Kidney (tissue), 14 donors: ENCODE data around the gene EMX1. TPM values are rescaled to one million over a fixed set of nuclear protein-coding genes. Genes with fewer than 3 reads are reported as not detected.

Experiments used
- DNase-seq, 5 donors: peaks; one replicate each; pipeline ENCODE4 v3.0.0-alpha.2; 2013 to 2020
- FAIRE-seq: peaks from 2 replicates; lab custom pipeline; 2012; peaks lifted over from hg19 to GRCh38; lab: Jason Lieb, UNC
- H3K27ac ChIP-seq, 2 donors: one replicate each; pipeline ENCODE4 v1.7.0; 2013; ENCODE audit warnings: low read depth in 2 of 2, low read length in 2 of 2, inconsistent platforms in 1 of 2
- H3K27me3 ChIP-seq: one replicate; pipeline ENCODE4 v1.7.1; 2013; ENCODE audit warnings: low read length, inconsistent platforms; ENCODE audit not compliant: control insufficient read depth, insufficient read depth
- H3K36me3 ChIP-seq, 3 donors: one replicate each; pipeline versions ENCODE4 v1.7.0 to v1.7.1; 2013; ENCODE audit warnings: low read length in 3 of 3, control low read depth in 1 of 3, inconsistent platforms in 1 of 3; ENCODE audit not compliant: insufficient read depth in 3 of 3, control insufficient read depth in 2 of 3
- H3K4me1 ChIP-seq, 3 donors: one replicate each; pipeline versions ENCODE4 v1.7.0 to v1.7.1; 2013; ENCODE audit warnings: low read length in 3 of 3, inconsistent platforms in 1 of 3, low read depth in 1 of 3; ENCODE audit not compliant: control insufficient read depth in 2 of 3, insufficient read depth in 2 of 3
- H3K4me3 ChIP-seq, 3 donors: one replicate each; pipeline versions ENCODE4 v1.7.0 to v1.8.1; 2013; ENCODE audit warnings: low read length in 3 of 3, control low read depth in 1 of 3, inconsistent platforms in 1 of 3
- H3K9ac ChIP-seq, 3 donors: one replicate each; pipeline versions ENCODE4 v1.7.0 to v1.7.1; 2013; ENCODE audit warnings: low read length in 3 of 3, control low read depth in 1 of 3, inconsistent platforms in 1 of 3
- H3K9me3 ChIP-seq, 3 donors: one replicate each; pipeline versions ENCODE4 v1.7.0 to v1.7.1; 2013; ENCODE audit warnings: low read length in 3 of 3, control low read depth in 1 of 3, inconsistent platforms in 1 of 3; ENCODE audit not compliant: control insufficient read depth in 2 of 3, insufficient read depth in 1 of 3
- CTCF ChIP-seq: IDR thresholded peaks from 3 replicates; pipeline ENCODE4 v1.5.1; 2012; ENCODE audit warnings: mild to moderate bottlenecking, moderate library complexity, borderline replicate concordance; ENCODE audit not compliant: insufficient read depth; ENCODE audit errors: extremely low read depth
- intact Hi-C: fragments of 100-400 bp; cut with DNase I; formaldehyde crosslinking; loops from one replicate; pipeline ENCODE4 v1.11.1; 2022
- polyA plus RNA-seq: library from polyadenylated mRNA; stranded (reverse); fragments of 350-450 nt; fragmentation: Illumina TruSeq; extraction: RNeasy Lipid Tissue Mini Kit (QIAGEN cat#74804); gene quantifications from one replicate; pipeline ENCODE4 v1.2.3, GENCODE V29; 2014; ENCODE audit warnings: low read depth, low replicate concordance; ENCODE audit not compliant: insufficient read depth
- total RNA-seq: library from RNA; stranded (reverse); fragmentation: NEBNext Ultra II Directional; extraction: Animal tissue kit (Norgen Biotek cat#: 25700); gene quantifications from one replicate; pipeline ENCODE4 v1.2.1, GENCODE V29; 2021
- donor health status: control.
- donor health status: control.
- donor health status: control.
- donor health status: control.
- donor health status: control.
- donor health status: DM: yes; HTN: yes; CAD: no.
- donor health status: Normal renal cell carcinoma (clear cell type).

The EMX1 gene
- total and polyA plus RNA-seq, 2 donors from 2014 or later: 19.6 to 132 TPM

- FAIRE-seq: no peak
- peaks cover 0 to 3% (median 1%) of the 10 kb centered on the region in 3 donors for H3K4me1 ChIP-seq
- intact Hi-C loops: no loop called here
Observed at GRCh38 chr2:72921853-72922252, 4.5 kb downstream of the EMX1 start.

GRCh38 chr2:72923833-72924352, 6.6 kb downstream of the EMX1 start:
- Histone ChIP-seq H3K27ac (peak overlapping the region; percentile 44 to 82), H3K4me3 (peak overlapping the region in 1 of 3 donors; percentile 66), H3K36me3 (peaks cover 0 to 19% (median 0%) of the 10 kb centered on the region in 3 donors), H3K9ac (peak overlapping the region in 1 of 3 donors; percentile 9), H3K4me1 (peaks cover 0 to 3% (median 2%) of the 10 kb centered on the region in 3 donors), H3K9me3 (no peaks in the 10 kb centered on the region), H3K27me3 (peaks cover 74% of the 10 kb centered on the region)
- intact Hi-C loops: no loop called here
- DNase-seq: peak in 1 of 5 donors; percentile 43
- no peak for TF ChIP-seq CTCF
- FAIRE-seq: no peak

More at GRCh38 chr2:72921853-72922252, 4.5 kb downstream of the EMX1 start:
- peak in 1 of 5 donors; percentile 7 for DNase-seq
- Histone ChIP-seq H3K4me3 (peak overlapping the region in 2 of 3 donors; percentile 66 to 71), H3K9me3 (no peaks in the 10 kb centered on the region), H3K27ac (peak overlapping the region; percentile 58 to 75), H3K9ac (peak overlapping the region in 2 of 3 donors; percentile 37 to 65), H3K27me3 (peaks cover 70% of the 10 kb centered on the region), H3K36me3 (peaks cover 0 to 19% (median 0%) of the 10 kb centered on the region in 3 donors)
- TF ChIP-seq CTCF: no peak

GRCh38 chr2:72924353-72925240, 7.3 kb downstream of the EMX1 start:
- H3K9ac ChIP-seq: peak overlapping the region in 1 of 3 donors; percentile 37
- FAIRE-seq (no peak), DNase-seq (peak in 3 of 5 donors; percentile 31 to 42 (median 39))
- no peak for TF ChIP-seq CTCF
- H3K4me3 ChIP-seq: peak overlapping the region in 2 of 3 donors; percentile 35 to 39
- H3K27me3 ChIP-seq: peaks cover 69% of the 10 kb centered on the region
- H3K9me3 ChIP-seq: no peaks in the 10 kb centered on the region
- peak overlapping the region; percentile 44 to 82 for H3K27ac ChIP-seq
- peaks cover 0 to 3% (median 2%) of the 10 kb centered on the region in 3 donors for H3K4me1 ChIP-seq
- peaks cover 0 to 19% (median 0%) of the 10 kb centered on the region in 3 donors for H3K36me3 ChIP-seq
- intact Hi-C loops: no loop called here
